HEK293 (cell line): Measurements from ENCODE around the gene CYS1.

Experiments
- CTCF ChIA-PET: fragments of 350-600 bp; formaldehyde crosslinking; extraction: SDS; loops from one replicate; lab custom pipeline; 2021; ENCODE audit warnings: antibody characterized with exemption; lab: Yijun Ruan, JAX
- POLR2A ChIA-PET: fragments of 300-600 bp; formaldehyde crosslinking; extraction: SDS; loops from one replicate; lab custom pipeline; 2020; ENCODE audit warnings: antibody characterized with exemption, inconsistent platforms; lab: Yijun Ruan, JAX
- H3K27ac ChIP-seq: fragments of 200-500 bp; sonication (Bioruptor generic); 2 replicates; pipeline ENCODE4 v1.5.1; 2014; ENCODE audit warnings: low read depth, low read length, control low read depth, inconsistent platforms; ENCODE audit errors: extremely low read depth
- H3K36me3 ChIP-seq, 2 experiments: fragments of 200-500 bp in 1 of 2; sonication (Bioruptor generic) in 1 of 2; 1 replicate in 1 of 2; 2 replicates in 1 of 2; pipeline ENCODE4 v1.5.1; 2014 to 2017; ENCODE audit warnings: inconsistent platforms in 2 of 2, low read length in 2 of 2; ENCODE audit not compliant: control insufficient read depth in 2 of 2, insufficient read depth in 1 of 2
- H3K4me1 ChIP-seq: fragments of 200-500 bp; sonication (Bioruptor generic); 2 replicates; pipeline ENCODE4 v1.5.1; 2014; ENCODE audit warnings: mild to moderate bottlenecking, low read length, inconsistent platforms; ENCODE audit not compliant: control insufficient read depth, insufficient read depth
- H3K4me3 ChIP-seq: 2 replicates; pipeline ENCODE4 v1.5.1; 2011; ENCODE audit warnings: low read depth, mild to moderate bottlenecking, control low read depth, low read length, moderate library complexity
- H3K9me3 ChIP-seq: fragments of 200-500 bp; sonication (Bioruptor generic); 2 replicates; pipeline ENCODE4 v1.5.1; 2014; ENCODE audit warnings: low read depth, low read length, inconsistent platforms; ENCODE audit not compliant: control insufficient read depth, insufficient read depth
- GLIS1 ChIP-seq: fragments of 450-650 bp; formaldehyde crosslinking; IDR thresholded peaks from 2 replicates; pipeline ENCODE4 v1.5.1; 2016; ENCODE audit warnings: missing biosample characterization, missing genetic modification characterization
- SALL2 ChIP-seq: fragments of 450-650 bp; formaldehyde crosslinking; IDR thresholded peaks from 2 replicates; pipeline ENCODE4 v1.5.0; 2017; ENCODE audit warnings: missing biosample characterization, mild to moderate bottlenecking, missing genetic modification characterization, borderline replicate concordance
- SP3 ChIP-seq: fragments of 450-650 bp; formaldehyde crosslinking; IDR thresholded peaks from 2 replicates; pipeline ENCODE4 v1.5.1; 2016; ENCODE audit warnings: missing biosample characterization, missing genetic modification characterization
- ZBTB1 ChIP-seq: fragments of 450-650 bp; formaldehyde crosslinking; IDR thresholded peaks from 2 replicates; pipeline ENCODE4 v1.5.1; 2016; ENCODE audit warnings: missing biosample characterization, missing genetic modification characterization
- ZBTB21 ChIP-seq: fragments of 450-650 bp; formaldehyde crosslinking; IDR thresholded peaks from 2 replicates; pipeline ENCODE4 v1.5.1; 2017; ENCODE audit warnings: missing biosample characterization, missing genetic modification characterization
- ZFP69B ChIP-seq: fragments of 450-650 bp; formaldehyde crosslinking; IDR thresholded peaks from 2 replicates; pipeline ENCODE4 v1.5.1; 2016; ENCODE audit warnings: missing biosample characterization, missing genetic modification characterization
- ZIC2 ChIP-seq: fragments of 450-650 bp; formaldehyde crosslinking; IDR thresholded peaks from 2 replicates; pipeline ENCODE4 v1.5.1; 2016; ENCODE audit warnings: missing biosample characterization, missing genetic modification characterization
- ZNF112 ChIP-seq: fragments of 450-650 bp; formaldehyde crosslinking; IDR thresholded peaks from 2 replicates; pipeline ENCODE4 v1.5.0; 2017; ENCODE audit warnings: missing biosample characterization, missing genetic modification characterization
- ZNF133 ChIP-seq: fragments of 450-650 bp; formaldehyde crosslinking; IDR thresholded peaks from 2 replicates; pipeline ENCODE4 v1.5.1; 2016; ENCODE audit warnings: missing biosample characterization, missing genetic modification characterization
- ZNF169 ChIP-seq: fragments of 450-650 bp; formaldehyde crosslinking; IDR thresholded peaks from 2 replicates; pipeline ENCODE4 v1.5.1; 2016; ENCODE audit warnings: missing biosample characterization, missing genetic modification characterization
- ZNF2 ChIP-seq: fragments of 450-650 bp; formaldehyde crosslinking; IDR thresholded peaks from 2 replicates; pipeline ENCODE4 v1.5.1; 2016; ENCODE audit warnings: missing biosample characterization, missing genetic modification characterization
- ZNF24 ChIP-seq: fragments of 450-650 bp; formaldehyde crosslinking; IDR thresholded peaks from 2 replicates; pipeline ENCODE4 v1.5.1; 2016; ENCODE audit warnings: missing biosample characterization, missing genetic modification characterization
- ZNF366 ChIP-seq: fragments of 450-650 bp; formaldehyde crosslinking; conservative IDR thresholded peaks from 2 replicates; pipeline ENCODE4 v1.5.1; 2016; ENCODE audit warnings: missing biosample characterization, missing genetic modification characterization
- ZNF560 ChIP-seq: fragments of 450-650 bp; formaldehyde crosslinking; IDR thresholded peaks from 2 replicates; pipeline ENCODE4 v1.5.1; 2017; ENCODE audit warnings: missing biosample characterization, missing genetic modification characterization, borderline replicate concordance
- ZNF561 ChIP-seq: fragments of 450-650 bp; IDR thresholded peaks from 2 replicates; pipeline ENCODE4 v1.5.1; 2018; ENCODE audit warnings: missing biosample characterization, missing genetic modification characterization, borderline replicate concordance
- ZSCAN16 ChIP-seq: fragments of 450-650 bp; formaldehyde crosslinking; IDR thresholded peaks from 2 replicates; pipeline ENCODE4 v1.5.1; 2016; ENCODE audit warnings: missing biosample characterization, missing genetic modification characterization
- ZSCAN30 ChIP-seq: fragments of 450-650 bp; IDR thresholded peaks from 2 replicates; pipeline ENCODE4 v1.5.1; 2018; ENCODE audit warnings: missing biosample characterization, mild to moderate bottlenecking, missing genetic modification characterization, moderate library complexity
- TF ChIP-seq, protein P1 (sequence below): fragments of 450-650 bp; formaldehyde crosslinking; IDR thresholded peaks from 2 replicates; pipeline ENCODE4 v1.5.1; 2016; ENCODE audit warnings: missing biosample characterization, missing genetic modification characterization
- TF ChIP-seq, protein P2 (sequence below): fragments of 450-650 bp; formaldehyde crosslinking; IDR thresholded peaks from 2 replicates; pipeline ENCODE4 v1.5.1; 2016; ENCODE audit warnings: missing biosample characterization, missing genetic modification characterization
- TF ChIP-seq, protein P3 (sequence below): fragments of 450-650 bp; formaldehyde crosslinking; IDR thresholded peaks from 2 replicates; pipeline ENCODE4 v1.5.1; 2016; ENCODE audit warnings: missing biosample characterization, missing genetic modification characterization

CYS1 gene

DNA sequence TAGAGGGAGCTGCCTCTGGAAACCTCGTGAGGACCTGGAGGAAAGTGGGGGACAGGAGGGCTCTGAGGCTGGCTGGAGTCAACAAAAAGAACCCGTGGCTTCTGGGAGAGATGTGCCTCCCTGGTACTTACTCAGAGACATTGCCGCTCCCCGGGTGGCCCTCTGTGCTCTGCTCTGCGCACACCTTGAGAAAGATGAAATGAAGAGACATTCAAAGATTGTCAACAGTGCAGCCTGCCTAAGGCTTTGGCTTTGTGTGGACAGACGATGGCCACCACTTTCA lies 14.5 kb downstream of the CYS1 start:
- Histone ChIP-seq H3K36me3 (no peaks in the 10 kb centered on the region), H3K9me3 (no peaks in the 10 kb centered on the region), H3K4me3 (no peak overlapping the region), H3K27ac (no peak overlapping the region), H3K4me1 (no peaks in the 10 kb centered on the region)
- CTCF ChIA-PET, result interaction anchor here (0.6 to 1.1 kb wide), 2 partner anchors 82 to 521 kb away, joined by 4 read pairs; no protein-coding TSS in a partner anchor
- TF ChIP-seq ZBTB1 (no peak), ZNF133 (tag by site-specific recombination) (no peak), ZNF2 (no peak), SP3 (tag by site-specific recombination) (no peak), ZBTB21 (tag by site-specific recombination) (no peak), ZFP69B (tag by site-specific recombination) (no peak), ZNF560 (no peak), ZNF24 (tag by site-specific recombination) (no peak), ZNF561 (tag by site-specific recombination) (no peak)
- TF ChIP-seq, protein P1, sequence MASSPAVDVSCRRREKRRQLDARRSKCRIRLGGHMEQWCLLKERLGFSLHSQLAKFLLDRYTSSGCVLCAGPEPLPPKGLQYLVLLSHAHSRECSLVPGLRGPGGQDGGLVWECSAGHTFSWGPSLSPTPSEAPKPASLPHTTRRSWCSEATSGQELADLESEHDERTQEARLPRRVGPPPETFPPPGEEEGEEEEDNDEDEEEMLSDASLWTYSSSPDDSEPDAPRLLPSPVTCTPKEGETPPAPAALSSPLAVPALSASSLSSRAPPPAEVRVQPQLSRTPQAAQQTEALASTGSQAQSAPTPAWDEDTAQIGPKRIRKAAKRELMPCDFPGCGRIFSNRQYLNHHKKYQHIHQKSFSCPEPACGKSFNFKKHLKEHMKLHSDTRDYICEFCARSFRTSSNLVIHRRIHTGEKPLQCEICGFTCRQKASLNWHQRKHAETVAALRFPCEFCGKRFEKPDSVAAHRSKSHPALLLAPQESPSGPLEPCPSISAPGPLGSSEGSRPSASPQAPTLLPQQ (tag by site-specific recombination), result no peak
- POLR2A ChIA-PET, result no interaction called here

DNA sequence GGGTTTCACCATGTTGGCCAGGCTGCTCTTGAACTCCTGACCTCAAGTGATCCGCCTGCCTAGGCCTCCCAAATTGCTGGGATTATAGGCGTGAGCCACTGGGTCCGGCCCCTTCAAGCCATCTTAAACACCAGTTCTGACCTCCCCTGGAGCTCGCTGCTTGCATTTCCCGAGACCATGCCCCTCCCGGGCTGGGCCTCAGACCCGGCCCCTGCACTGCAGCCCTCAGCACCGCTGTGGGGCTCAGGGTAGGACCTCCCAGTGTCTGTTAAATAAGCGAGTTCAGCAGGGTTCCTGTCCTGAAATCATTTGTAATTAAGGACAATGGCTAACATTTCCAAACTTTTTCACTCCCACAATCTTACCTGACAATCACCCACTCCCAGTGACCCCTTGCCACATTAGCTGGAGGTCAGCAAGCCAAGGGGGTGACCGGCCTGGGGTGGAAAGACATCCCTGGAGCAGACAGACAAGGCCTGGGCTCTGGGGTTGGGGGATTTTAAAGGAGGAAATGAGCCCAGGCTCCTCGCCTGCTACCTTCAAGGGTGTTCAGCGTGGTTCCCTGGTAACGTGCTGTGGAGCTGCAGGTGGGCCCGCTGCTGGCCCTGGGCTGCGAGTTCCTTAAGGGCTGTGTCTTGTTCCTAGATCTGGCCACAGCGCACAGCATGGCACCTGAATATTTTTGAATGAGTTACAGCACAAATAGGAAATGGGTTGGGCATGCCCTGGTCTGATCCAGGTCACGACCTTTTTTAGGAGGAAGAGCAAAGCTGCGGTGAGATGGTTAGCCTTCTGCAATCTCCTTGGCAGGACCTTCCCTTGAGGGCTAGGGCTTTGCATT lies 15.1 kb downstream of the CYS1 start:
- Histone ChIP-seq H3K36me3 (no peaks in the 10 kb centered on the region), H3K27ac (no peak overlapping the region), H3K4me3 (no peak overlapping the region), H3K4me1 (no peaks in the 10 kb centered on the region), H3K9me3 (no peaks in the 10 kb centered on the region)
- ChIA-PET POLR2A (interaction anchor here (0.6 to 0.7 kb wide), 2 partner anchors 8 to 24 kb away, joined by 3 read pairs; no protein-coding TSS in a partner anchor), CTCF (interaction anchor here (0.6 to 3.2 kb wide), 4 partner anchors 8 to 521 kb away, joined by 4 to 17 read pairs (median 4); no protein-coding TSS in a partner anchor)
- TF ChIP-seq SALL2, result no peak
- TF ChIP-seq ZNF366 (tag by site-specific recombination), result no peak
- TF ChIP-seq ZIC2 (tag by site-specific recombination), result peak; percentile 41; the same call in 1 of the 2 replicates
- TF ChIP-seq GLIS1 (tag by site-specific recombination), result 0 out of 2 replicates have a peak, but pooled peaks have one; percentile 9
- TF ChIP-seq ZSCAN30 (tag by site-specific recombination), result no peak
- TF ChIP-seq, all 188 proteins: peak for 2

DNA sequence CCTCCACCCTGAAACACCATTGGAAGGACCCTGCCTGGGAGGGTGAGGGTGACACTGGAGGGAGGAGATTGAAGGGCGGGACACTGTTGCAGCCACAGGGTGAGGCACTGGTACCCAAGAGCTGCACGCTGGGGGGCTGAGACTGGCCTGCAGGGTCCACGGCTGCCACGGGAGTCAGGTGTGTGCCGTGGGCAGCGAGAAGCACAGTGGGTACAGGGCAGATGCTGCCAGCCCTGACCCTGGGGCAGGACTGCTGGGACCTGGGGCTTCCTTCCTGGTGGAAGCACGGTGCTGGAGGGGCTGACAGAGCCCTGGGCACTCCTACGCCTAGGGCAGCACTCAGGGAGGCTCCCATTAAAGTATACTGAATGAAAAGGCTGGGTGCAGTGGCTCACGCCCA lies 16.6 kb downstream of the CYS1 start:
- H3K27ac ChIP-seq, result no peak overlapping the region
- ChIA-PET POLR2A (no interaction called here), CTCF (interaction anchor here (3.2 kb wide), 1 partner anchor 9 kb away, joined by 17 read pairs; no protein-coding TSS in a partner anchor)
- TF ChIP-seq, protein P2, sequence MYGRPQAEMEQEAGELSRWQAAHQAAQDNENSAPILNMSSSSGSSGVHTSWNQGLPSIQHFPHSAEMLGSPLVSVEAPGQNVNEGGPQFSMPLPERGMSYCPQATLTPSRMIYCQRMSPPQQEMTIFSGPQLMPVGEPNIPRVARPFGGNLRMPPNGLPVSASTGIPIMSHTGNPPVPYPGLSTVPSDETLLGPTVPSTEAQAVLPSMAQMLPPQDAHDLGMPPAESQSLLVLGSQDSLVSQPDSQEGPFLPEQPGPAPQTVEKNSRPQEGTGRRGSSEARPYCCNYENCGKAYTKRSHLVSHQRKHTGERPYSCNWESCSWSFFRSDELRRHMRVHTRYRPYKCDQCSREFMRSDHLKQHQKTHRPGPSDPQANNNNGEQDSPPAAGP, result 0 out of 2 replicates have a peak, but pooled peaks have one; percentile 29
- TF ChIP-seq ZNF112 (tag by site-specific recombination), result no peak
- TF ChIP-seq, protein P3, sequence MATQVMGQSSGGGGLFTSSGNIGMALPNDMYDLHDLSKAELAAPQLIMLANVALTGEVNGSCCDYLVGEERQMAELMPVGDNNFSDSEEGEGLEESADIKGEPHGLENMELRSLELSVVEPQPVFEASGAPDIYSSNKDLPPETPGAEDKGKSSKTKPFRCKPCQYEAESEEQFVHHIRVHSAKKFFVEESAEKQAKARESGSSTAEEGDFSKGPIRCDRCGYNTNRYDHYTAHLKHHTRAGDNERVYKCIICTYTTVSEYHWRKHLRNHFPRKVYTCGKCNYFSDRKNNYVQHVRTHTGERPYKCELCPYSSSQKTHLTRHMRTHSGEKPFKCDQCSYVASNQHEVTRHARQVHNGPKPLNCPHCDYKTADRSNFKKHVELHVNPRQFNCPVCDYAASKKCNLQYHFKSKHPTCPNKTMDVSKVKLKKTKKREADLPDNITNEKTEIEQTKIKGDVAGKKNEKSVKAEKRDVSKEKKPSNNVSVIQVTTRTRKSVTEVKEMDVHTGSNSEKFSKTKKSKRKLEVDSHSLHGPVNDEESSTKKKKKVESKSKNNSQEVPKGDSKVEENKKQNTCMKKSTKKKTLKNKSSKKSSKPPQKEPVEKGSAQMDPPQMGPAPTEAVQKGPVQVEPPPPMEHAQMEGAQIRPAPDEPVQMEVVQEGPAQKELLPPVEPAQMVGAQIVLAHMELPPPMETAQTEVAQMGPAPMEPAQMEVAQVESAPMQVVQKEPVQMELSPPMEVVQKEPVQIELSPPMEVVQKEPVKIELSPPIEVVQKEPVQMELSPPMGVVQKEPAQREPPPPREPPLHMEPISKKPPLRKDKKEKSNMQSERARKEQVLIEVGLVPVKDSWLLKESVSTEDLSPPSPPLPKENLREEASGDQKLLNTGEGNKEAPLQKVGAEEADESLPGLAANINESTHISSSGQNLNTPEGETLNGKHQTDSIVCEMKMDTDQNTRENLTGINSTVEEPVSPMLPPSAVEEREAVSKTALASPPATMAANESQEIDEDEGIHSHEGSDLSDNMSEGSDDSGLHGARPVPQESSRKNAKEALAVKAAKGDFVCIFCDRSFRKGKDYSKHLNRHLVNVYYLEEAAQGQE (tag by site-specific recombination), result no peak
- no peak for TF ChIP-seq ZSCAN16
- no peak for TF ChIP-seq ZNF169
- H3K36me3 ChIP-seq, result no peaks in the 10 kb centered on the region
- no peaks in the 10 kb centered on the region for H3K4me1 ChIP-seq
- no peaks in the 10 kb centered on the region for H3K9me3 ChIP-seq
- H3K4me3 ChIP-seq, result no peak overlapping the region
